ENCODE data around the gene NPTXR.

Gene NPTXR

GRCh38 chr22:38770257-38770949 lies 73.4 kb downstream of the NPTXR start:
- DNase-seq (ENCODE audit: low read depth) = no peak
